H7 (cell line): ENCODE data around the gene TMEM97. TPM values are rescaled to one million over a fixed set of nuclear protein-coding genes. Genes with fewer than 3 reads are reported as not detected.

ENCODE experiments used
- DNase-seq: peaks from one replicate; pipeline ENCODE4 v3.0.0; 2012
- H3K27me3 ChIP-seq: 2 replicates; pipeline ENCODE4 v1.6.0; 2011; ENCODE audit warnings: mild to moderate bottlenecking, low read length; ENCODE audit not compliant: control insufficient read depth, insufficient read depth
- H3K36me3 ChIP-seq: replicated peaks from 2 replicates; pipeline ENCODE4 v1.5.1; 2011; ENCODE audit warnings: low read length; ENCODE audit not compliant: control insufficient read depth, insufficient read depth
- H3K4me3 ChIP-seq: 2 replicates; pipeline ENCODE4 v1.5.1; 2011; ENCODE audit warnings: low read depth, mild to moderate bottlenecking, control low read depth, low read length, moderate library complexity; ENCODE audit not compliant: insufficient read depth
- total RNA-seq: library from RNA; depleted of rRNA; stranded (reverse); fragments of >200 nt; shearing (Covaris generic); gene quantifications from 2 replicates; pipeline ENCODE4 v1.2.3, GENCODE V29; 2014

The TMEM97 gene
- total RNA-seq, 1 experiment from 2014 or later = 90.4 TPM

DNA sequence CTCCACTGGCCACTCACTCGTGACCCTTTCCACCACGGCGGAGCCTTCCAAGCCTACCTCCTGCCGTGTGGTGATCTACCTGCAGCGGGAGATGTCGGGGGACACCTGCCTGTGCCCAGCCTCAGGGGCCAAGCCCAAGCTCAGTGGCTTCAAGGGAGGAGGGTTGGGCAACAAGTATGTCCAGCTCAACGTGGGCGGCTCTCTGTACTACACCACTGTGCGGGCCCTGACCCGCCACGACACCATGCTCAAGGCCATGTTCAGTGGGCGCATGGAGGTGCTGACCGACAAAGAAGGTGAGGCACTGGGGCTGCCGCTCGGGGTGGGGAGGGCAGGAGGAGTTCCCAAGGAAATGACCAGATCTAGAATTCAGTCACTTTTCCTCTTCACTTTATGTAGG, 20.4 kb downstream of the TMEM97 start:
- Histone ChIP-seq H3K27me3 (no peaks in the 10 kb centered on the region), H3K36me3 (peaks cover 14% of the 10 kb centered on the region), H3K4me3 (no peak overlapping the region)
- DNase-seq = no peak

DNA sequence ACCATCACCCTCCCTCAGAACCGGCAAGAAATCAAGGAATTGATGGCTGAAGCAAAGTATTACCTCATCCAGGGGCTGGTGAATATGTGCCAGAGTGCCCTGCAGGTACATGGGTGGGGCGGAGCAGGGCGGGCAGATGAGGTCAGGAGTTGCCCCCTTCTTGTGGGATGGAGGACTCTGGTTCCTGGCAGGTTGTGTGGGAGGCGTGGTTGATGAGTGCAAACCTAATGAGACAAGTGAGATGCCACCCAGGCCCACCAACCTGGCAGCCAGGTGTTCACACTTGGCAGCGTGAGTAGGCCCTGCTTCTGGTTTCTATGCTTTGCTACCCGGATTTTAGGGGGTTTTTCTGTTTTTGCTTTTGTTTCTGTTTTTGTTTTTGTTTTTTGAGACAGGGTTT, 21.4 kb downstream of the TMEM97 start:
- DNase-seq = no peak
- Histone ChIP-seq H3K36me3 (peaks cover 17% of the 10 kb centered on the region), H3K27me3 (no peaks in the 10 kb centered on the region), H3K4me3 (no peak overlapping the region)

DNA sequence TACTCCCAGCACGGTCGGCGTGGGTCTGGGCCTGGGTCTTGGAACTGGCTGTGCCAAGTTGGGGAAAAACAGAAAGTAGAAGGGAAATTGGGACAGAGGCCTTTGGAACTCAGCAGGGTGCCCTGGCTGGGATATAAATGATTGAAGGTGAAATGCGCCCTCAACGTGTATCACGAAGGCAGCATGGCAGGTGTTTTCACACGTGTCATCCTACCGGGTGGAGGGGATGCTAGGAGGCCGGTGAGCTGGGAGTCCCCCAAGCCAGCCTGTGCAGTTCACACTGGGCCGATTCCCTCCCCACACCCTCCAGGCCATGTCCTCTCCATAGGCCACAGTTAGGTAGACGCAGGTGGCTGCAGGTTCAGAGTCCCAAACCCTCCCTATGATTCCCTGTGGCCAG, 22.5 kb downstream of the TMEM97 start:
- no peaks in the 10 kb centered on the region for H3K27me3 ChIP-seq
- no peak overlapping the region for H3K4me3 ChIP-seq
- no peak for DNase-seq
- H3K36me3 ChIP-seq = peaks cover 21% of the 10 kb centered on the region

DNA sequence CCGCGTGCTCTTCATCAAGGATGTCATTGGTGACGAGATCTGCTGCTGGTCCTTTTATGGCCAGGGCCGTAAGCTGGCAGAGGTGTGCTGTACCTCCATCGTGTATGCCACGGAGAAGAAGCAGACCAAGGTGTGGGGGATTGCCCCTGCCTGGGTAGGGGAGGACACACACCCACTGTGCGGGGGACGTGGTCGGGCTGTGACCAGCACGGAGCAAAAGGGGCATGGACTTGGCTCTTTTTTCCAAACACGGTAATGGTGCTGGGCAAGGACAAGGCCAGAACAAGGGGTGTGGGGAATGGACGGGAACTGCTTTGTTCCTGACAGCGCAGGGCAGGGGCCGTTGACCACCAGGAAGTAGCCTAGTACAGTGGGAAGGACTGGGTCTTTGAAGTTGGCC, 23.3 kb downstream of the TMEM97 start:
- peaks cover 21% of the 10 kb centered on the region for H3K36me3 ChIP-seq
- no peak for DNase-seq
- no peak overlapping the region for H3K4me3 ChIP-seq
- H3K27me3 ChIP-seq = no peaks in the 10 kb centered on the region

DNA sequence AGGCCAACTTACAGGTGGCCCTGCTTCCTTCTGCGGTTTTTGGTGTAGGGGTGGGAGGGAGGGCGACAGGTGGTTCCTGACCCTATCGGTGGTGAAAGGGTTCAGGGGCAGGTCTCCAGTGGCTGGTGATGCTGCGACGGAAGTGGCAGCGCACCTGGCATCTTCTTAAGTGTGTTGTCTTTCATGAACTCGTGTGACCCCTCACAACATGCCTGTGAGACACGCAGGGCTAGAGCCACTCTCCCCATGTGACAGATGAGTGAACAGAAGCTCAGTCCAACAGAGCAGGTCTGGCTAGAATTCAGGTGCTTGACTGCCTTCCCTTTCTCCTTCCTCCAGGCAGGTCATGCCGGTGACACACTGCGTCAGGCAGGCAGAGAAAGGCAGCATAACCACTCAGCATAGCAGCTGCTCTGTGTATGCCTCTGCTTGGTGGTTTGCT, 24.5 kb downstream of the TMEM97 start:
- peaks cover 25% of the 10 kb centered on the region for H3K36me3 ChIP-seq

DNA sequence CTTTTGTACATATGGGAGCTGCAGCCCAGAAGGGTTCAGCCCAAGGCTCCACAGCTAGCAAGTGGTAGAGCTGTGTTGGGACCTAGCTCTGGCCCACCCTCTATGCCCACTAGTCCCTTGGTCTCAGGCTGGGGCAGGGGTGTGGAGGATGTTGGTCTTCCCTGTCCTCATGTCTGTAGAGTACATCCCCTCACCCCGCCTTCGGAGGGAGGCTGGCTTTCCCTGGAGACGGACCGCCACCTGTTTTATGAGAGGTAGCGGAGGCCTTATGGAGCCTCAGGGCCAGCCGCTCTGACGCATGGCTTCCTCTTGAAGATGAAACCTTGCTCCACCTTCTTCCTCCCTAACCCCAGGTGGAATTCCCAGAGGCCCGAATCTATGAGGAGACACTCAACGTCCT, 25.0 kb downstream of the TMEM97 start:
- Histone ChIP-seq H3K36me3 (peaks cover 27% of the 10 kb centered on the region), H3K27me3 (no peaks in the 10 kb centered on the region), H3K4me3 (no peak overlapping the region)
- DNase-seq = no peak

More for the DNA sequence above, 24.5 kb downstream of the TMEM97 start:
- no peak overlapping the region for H3K4me3 ChIP-seq
- H3K27me3 ChIP-seq = no peaks in the 10 kb centered on the region
- DNase-seq = no peak

DNA sequence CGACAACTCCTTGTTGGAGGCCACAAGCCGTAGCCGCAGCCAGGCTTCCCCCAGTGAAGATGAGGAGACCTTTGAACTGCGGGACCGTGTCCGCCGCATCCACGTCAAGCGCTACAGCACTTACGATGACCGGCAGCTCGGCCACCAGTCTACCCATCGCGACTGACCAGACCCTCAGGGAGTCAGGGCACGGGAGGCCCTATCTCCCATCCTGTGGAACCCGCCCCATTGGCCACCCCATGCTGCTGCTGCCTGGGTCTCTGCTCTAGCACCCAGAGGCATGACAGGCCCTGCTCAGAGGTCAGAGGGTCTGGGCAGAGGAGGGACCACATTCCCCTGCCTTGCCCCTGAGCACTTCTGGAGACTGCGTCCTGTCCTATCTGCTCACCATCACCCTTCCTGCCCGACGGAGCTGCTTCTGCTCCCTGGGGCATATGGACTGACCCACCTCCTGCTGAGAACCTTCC, 25.5 kb downstream of the TMEM97 start:
- DNase-seq = no peak
- Histone ChIP-seq H3K4me3 (no peak overlapping the region), H3K27me3 (no peaks in the 10 kb centered on the region), H3K36me3 (peaks cover 29% of the 10 kb centered on the region)

DNA sequence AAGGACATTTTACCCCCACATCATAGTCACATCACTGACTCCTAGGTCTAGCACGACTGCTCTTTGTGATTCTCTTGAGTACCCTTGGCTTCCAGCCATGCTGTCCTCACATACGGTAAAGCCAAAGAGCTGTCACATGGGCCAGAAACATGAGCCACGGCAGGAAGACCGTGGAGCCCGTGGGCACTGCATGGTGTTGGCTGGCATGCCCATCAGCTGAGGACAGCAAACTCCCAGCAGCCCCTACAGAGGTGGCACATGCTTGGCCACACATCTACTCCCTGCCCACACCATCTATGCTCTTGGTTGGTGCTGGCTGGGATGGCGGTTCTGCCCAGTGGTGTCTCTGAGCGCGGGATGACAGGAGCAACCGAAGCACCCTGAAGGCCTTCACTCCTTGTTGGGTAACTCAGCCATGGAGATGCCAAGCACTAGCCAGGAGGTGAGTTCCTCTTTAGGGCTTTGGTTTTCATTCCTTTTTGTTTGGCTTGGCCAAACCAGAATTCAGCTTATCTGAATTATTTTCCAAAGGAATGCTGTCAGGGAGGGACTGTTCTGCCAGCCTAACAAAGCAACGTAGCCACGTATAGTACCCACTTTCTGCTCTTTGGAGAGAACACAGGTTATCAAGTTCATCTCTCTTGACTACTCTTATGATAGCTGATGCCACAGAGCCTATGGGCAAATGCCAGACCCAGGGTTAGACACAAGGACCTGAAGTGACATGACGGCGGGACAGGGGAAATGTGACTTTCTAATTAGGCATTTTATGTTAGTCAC, 26.6 kb downstream of the TMEM97 start:
- no peak for DNase-seq
- Histone ChIP-seq H3K36me3 (peaks cover 34% of the 10 kb centered on the region), H3K27me3 (no peaks in the 10 kb centered on the region), H3K4me3 (no peak overlapping the region)

DNA sequence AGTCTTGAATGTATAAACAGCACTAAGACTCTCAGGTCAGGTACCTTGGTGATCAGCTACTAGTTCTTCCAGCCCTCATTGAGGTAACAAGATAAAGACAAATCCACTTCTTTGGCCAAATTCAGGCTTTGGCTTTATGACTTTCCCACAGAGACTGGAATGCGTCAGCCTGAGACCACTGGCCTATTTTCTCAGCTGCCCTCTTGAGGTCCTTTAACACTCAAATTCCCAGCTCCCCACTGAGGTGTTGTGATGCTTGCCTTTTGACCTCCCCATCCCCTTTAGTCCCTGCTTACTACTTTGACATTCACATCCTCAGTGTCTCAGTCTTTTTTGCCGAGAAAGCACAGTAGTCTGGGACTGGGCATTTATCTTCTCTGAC, 27.2 kb downstream of the TMEM97 start:
- Histone ChIP-seq H3K36me3 (peaks cover 35% of the 10 kb centered on the region), H3K27me3 (no peaks in the 10 kb centered on the region), H3K4me3 (no peak overlapping the region)
- DNase-seq = peak; percentile 64

DNA sequence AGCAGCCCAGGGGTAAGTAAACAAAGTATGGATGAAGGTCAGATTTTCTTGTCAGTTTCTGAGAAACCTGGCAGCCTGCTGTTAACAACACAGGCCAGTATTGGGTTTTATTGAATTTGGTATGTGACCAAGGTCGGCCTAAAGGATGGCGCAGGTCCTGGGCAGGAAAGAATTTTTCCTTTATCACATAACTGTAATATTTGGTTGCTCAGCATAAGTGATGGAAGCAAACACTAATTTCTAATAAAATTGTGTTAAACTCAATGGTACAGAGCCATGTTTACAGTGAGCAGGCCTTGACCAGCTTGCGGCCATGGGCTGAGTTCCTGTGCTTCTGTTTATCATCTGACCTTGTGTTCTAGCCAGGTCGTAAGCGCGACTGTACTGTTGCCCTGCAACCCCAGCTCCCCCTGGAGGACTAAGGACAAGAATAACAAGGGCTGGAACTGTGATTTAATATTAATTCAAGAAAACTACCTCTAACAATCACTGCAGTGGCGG, 27.8 kb downstream of the TMEM97 start:
- DNase-seq = peak; percentile 63
- peaks cover 33% of the 10 kb centered on the region for H3K36me3 ChIP-seq
- H3K27me3 ChIP-seq = no peaks in the 10 kb centered on the region
- H3K4me3 ChIP-seq = no peak overlapping the region

DNA sequence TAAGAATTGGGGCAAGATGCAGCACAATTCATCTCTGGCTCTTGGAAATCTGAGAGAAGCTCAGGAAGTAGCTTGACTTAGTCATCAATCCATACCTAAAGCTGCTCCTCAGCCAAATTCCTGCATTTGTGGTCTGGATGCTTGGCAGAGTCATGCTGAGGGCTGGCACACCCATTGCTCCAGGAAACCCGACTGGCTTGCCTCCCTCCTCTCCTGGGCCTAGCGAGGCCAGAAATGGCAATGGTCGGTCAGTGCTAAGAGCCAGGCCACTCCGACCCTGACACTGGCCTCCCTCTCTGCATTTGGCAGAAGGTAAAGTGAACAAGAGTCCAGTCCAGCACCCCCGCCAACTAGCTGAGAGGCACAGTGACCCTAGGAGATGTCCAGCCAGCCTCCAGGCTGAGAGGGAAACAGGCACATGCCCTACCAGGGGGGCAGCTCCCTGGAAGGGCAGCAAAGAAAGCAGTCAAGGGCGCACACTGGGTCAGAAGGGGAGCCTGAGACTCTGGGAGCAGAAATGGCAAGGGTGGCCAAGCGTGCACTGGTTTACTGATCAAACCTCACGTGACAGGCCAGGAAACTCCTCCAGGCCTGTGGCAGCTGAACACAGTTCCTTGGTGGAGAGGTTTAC, 28.4 kb downstream of the TMEM97 start:
- no peak for DNase-seq
- Histone ChIP-seq H3K36me3 (peaks cover 30% of the 10 kb centered on the region), H3K27me3 (no peaks in the 10 kb centered on the region)

DNA sequence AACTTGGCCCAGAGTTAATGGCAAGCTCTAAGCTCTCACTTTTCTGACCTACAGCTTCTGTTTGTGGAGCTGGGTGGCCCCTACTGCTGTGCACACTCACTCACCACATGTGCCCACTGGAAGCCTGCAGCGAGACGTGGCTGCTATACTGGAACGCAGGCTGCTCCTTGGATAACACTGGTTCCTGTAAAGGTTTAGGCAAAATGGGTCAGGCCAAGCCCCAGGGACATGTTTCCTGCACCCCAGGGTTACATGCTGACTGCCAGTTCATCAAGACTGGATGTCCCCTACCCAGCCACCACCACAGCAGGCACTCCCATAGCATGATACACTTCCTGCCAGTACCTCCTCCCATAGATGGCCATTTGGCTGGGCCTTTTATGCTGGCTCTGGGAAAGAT, 30.0 kb downstream of the TMEM97 start:
- no peak for DNase-seq
- Histone ChIP-seq H3K36me3 (peaks cover 38% of the 10 kb centered on the region), H3K27me3 (no peaks in the 10 kb centered on the region), H3K4me3 (no peak overlapping the region)

More for the DNA sequence above, 28.4 kb downstream of the TMEM97 start:
- H3K4me3 ChIP-seq = no peak overlapping the region

DNA sequence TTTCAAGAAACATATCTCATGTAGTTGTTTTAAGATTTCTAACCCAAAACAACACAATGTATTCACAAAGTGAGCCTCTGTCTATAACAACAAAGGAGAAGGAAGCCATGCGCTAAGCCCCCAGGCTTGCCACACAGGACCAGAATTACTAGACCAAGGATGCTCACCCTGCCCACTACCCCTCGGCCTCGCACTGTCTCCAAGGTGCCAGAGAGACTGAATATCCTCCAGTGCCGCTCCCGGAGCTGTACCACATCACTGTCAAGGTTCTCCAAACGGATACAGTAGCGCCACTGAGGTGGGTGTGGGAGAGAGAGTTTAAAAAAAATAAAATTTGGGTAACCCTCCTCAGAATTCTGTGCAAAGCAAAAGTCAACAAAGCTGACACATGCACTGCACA, 31.3 kb downstream of the TMEM97 start:
- peaks cover 46% of the 10 kb centered on the region for H3K36me3 ChIP-seq
- no peaks in the 10 kb centered on the region for H3K27me3 ChIP-seq
- no peak overlapping the region for H3K4me3 ChIP-seq
- DNase-seq = no peak

DNA sequence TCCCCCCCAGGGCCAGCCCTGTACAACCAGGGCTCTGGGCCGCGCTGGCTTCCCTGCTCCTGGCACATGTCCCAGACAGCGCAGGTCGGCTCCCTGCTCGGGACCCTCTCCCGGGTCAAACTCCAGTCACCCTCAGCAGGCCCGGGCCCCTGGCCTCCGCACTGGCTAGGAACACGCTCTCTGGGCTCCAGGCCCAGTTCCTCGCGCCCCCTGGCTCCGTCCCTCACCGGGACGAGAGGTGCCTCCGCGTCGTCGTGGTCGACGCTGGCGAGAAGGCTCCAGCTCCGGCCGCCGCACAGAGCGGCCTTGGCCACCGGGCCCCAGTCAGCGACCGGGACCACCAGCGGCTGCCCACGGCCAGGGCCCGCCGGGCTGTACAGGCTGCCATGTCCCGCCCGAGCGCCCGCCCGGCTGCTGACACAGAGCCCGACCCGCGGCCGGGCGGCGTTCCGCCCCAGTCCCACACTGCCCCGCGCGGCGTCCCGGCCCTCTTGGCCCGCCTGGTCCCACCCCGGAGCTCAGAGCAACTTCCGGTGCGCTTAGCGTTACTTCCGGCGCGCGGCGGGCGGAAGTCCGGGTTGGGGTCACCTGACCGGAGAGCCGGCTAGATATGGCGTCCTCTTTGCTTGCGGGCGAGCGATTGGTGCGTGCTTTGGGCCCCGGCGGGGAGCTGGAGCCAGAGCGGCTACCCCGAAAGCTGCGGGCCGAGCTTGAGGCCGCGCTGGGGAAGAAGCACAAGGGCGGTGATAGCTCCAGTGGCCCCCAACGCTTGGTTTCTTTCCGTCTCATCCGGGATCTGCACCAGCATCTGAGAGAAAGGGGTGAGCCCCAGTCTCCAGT, 38.3 kb downstream of the TMEM97 start, which contains the start of gene POLDIP2:
TSS of gene POLDIP2 (minus strand) at position 467 of the 840 bp plus-strand sequence. CDS start at position 388, 79 bp downstream.
- DNase-seq = peak; percentile 99
- Histone ChIP-seq H3K27me3 (no peaks in the 10 kb centered on the region), H3K36me3 (peaks cover 30% of the 10 kb centered on the region), H3K4me3 (peak within 1 kb of the TSS; percentile 89)
